Measurements from ENCODE around the gene TRIM22. TPM values are rescaled to one million over a fixed set of nuclear protein-coding genes. Genes with fewer than 3 reads are reported as not detected.
"Not testable (repeated sequence)": the region's sequence is repeated elsewhere in the genome, so short reads cannot be mapped to it uniquely, and the experiment has no call there.

Gene TRIM22
- total RNA-seq, 1 experiment from 2014 or later: 0.81 TPM

- DNase-seq: no peak
- Histone ChIP-seq H3K9me3 (ENCODE audit: insufficient read depth, low read depth) (no peaks in the 10 kb centered on the region), H3K9me2 (ENCODE audit: insufficient read depth) (no peaks in the 10 kb centered on the region), H2AFZ (no peak overlapping the region), H3K79me2 (ENCODE audit: low read depth) (no peaks in the 10 kb centered on the region), H3K4me2 (no peak overlapping the region), H3F3A (ENCODE audit: insufficient read depth, low read depth) (peaks cover 2% of the 10 kb centered on the region; the same call in 1 of the 2 replicates), H3K36me3 (ENCODE audit: low read depth) (no peaks in the 10 kb centered on the region), H3K4me3 (no peak overlapping the region), H3K27me3 (ENCODE audit: insufficient read depth, low read depth) (no peaks in the 10 kb centered on the region), H3K27ac (no peak overlapping the region), H4K20me1 (ENCODE audit: insufficient read depth) (no peaks in the 10 kb centered on the region), H3K4me1 (replicated peaks; ENCODE audit: insufficient read depth) (peaks cover 2% of the 10 kb centered on the region; the same call in 1 of the 2 replicates)
- BruUV-seq (replicated peaks): no TSS peak
- intact Hi-C loops (cut with micrococcal nuclease; ENCODE audit: unreplicated experiment): no loop called here
- POLR2A ChIA-PET (ENCODE audit: unreplicated experiment): no interaction called here
- CTCF ChIA-PET: no interaction called here
- TF ChIP-seq CTCF (conservative IDR thresholded peaks at IDR 0.05): no peak
- no peak for TF ChIP-seq EZH2 (IDR thresholded peaks at IDR 0.05; ENCODE audit: low read depth)
These were observed 626 bp downstream of the TRIM22 start for GRCh38 chr11:5690216-5690615.

DNA sequence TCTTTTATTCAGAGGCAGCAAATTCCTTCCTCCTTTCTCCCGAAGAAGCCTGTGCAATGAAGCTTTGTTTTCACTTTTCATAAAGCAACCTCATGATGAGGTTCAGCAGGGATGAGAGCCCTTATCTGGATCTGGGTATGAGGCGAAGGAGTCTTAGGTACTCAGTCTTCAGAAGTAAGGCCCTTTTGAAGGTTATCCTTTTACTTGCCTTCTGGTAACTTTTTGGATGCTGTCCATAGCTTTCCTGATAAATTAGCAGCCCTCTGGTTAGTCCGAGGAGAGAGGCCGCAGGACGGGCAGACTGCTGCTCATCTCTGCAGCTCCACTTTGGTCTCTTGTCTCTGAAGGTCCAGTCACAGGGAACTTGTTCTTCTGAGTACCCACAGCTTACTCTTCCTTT, 1.1 kb downstream of the TRIM22 start:
- no TSS peak for BruUV-seq (replicated peaks)
- no peaks in the 10 kb centered on the region for H3K79me2 ChIP-seq (ENCODE audit: low read depth)
- DNase-seq: no peak
- no peak overlapping the region for H3K4me3 ChIP-seq
- TF ChIP-seq CTCF (conservative IDR thresholded peaks at IDR 0.05) (no peak), EZH2 (IDR thresholded peaks at IDR 0.05; ENCODE audit: low read depth) (no peak)
- H3K9me3 ChIP-seq (ENCODE audit: insufficient read depth, low read depth): no peaks in the 10 kb centered on the region
- H3F3A ChIP-seq (ENCODE audit: insufficient read depth, low read depth): no peaks in the 10 kb centered on the region
- H3K9me2 ChIP-seq (ENCODE audit: insufficient read depth): no peaks in the 10 kb centered on the region
- POLR2A ChIA-PET (ENCODE audit: unreplicated experiment): no interaction called here
- no peaks in the 10 kb centered on the region for H4K20me1 ChIP-seq (ENCODE audit: insufficient read depth)
- no peaks in the 10 kb centered on the region for H3K27me3 ChIP-seq (ENCODE audit: insufficient read depth, low read depth)
- H3K4me1 ChIP-seq (replicated peaks; ENCODE audit: insufficient read depth): no peaks in the 10 kb centered on the region
- no peak overlapping the region for H3K4me2 ChIP-seq
- CTCF ChIA-PET: no interaction called here
- no peak overlapping the region for H2AFZ ChIP-seq
- intact Hi-C loops (cut with micrococcal nuclease; ENCODE audit: unreplicated experiment): no loop called here
- no peak overlapping the region for H3K27ac ChIP-seq
- H3K36me3 ChIP-seq (ENCODE audit: low read depth): no peaks in the 10 kb centered on the region

- H3K4me1 ChIP-seq (replicated peaks; ENCODE audit: insufficient read depth); H3K4me3 ChIP-seq; H3F3A ChIP-seq (ENCODE audit: insufficient read depth, low read depth); intact Hi-C loops (cut with micrococcal nuclease; ENCODE audit: unreplicated experiment); CTCF ChIA-PET; H3K27me3 ChIP-seq (ENCODE audit: insufficient read depth, low read depth); H2AFZ ChIP-seq; DNase-seq; H3K4me2 ChIP-seq; H3K27ac ChIP-seq; H4K20me1 ChIP-seq (ENCODE audit: insufficient read depth); BruUV-seq (replicated peaks); H3K9me2 ChIP-seq (ENCODE audit: insufficient read depth); POLR2A ChIA-PET (ENCODE audit: unreplicated experiment); H3K79me2 ChIP-seq (ENCODE audit: low read depth); H3K36me3 ChIP-seq (ENCODE audit: low read depth); H3K9me3 ChIP-seq (ENCODE audit: insufficient read depth, low read depth): not testable (repeated sequence)
These were observed 1.8 kb downstream of the TRIM22 start for GRCh38 chr11:5691238-5691963.

DNA sequence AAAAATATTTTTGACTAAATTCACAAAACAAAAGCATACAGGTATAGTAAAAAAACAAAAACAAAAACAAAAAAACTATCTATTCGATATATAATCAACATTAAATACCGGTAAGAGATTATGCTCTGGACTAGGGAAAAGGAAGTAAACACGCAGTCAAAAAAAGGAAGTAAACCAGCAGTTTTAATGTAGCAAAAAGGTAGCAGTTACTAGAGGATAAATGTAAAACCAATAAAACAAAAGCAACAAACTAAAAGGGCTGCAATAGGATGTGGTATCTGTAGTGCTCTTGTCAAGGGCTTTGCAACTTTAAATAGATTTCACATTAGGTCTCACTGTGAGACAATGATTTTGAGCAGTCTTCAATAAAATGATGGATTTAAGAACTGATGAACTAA, 2.4 kb downstream of the TRIM22 start:
- Histone ChIP-seq H3K4me3 (no peak overlapping the region), H3K27me3 (ENCODE audit: insufficient read depth, low read depth) (no peaks in the 10 kb centered on the region), H3K36me3 (ENCODE audit: low read depth) (no peaks in the 10 kb centered on the region), H3K9me3 (ENCODE audit: insufficient read depth, low read depth) (no peaks in the 10 kb centered on the region), H3K27ac (no peak overlapping the region), H3K4me2 (no peak overlapping the region), H3K79me2 (ENCODE audit: low read depth) (no peaks in the 10 kb centered on the region), H3K4me1 (replicated peaks; ENCODE audit: insufficient read depth) (no peaks in the 10 kb centered on the region), H4K20me1 (ENCODE audit: insufficient read depth) (no peaks in the 10 kb centered on the region), H3K9me2 (ENCODE audit: insufficient read depth) (no peaks in the 10 kb centered on the region), H2AFZ (no peak overlapping the region), H3F3A (ENCODE audit: insufficient read depth, low read depth) (no peaks in the 10 kb centered on the region)
- no peak for TF ChIP-seq CTCF (conservative IDR thresholded peaks at IDR 0.05)
- TF ChIP-seq EZH2 (IDR thresholded peaks at IDR 0.05; ENCODE audit: low read depth): no peak
- intact Hi-C loops (cut with micrococcal nuclease; ENCODE audit: unreplicated experiment): no loop called here
- CTCF ChIA-PET: no interaction called here
- no peak for DNase-seq
- no TSS peak for BruUV-seq (replicated peaks)
- POLR2A ChIA-PET (ENCODE audit: unreplicated experiment): no interaction called here

Data from PC-9 (cell line).